ENCODE results near the gene TUBGCP3.

TUBGCP3 gene

DNA sequence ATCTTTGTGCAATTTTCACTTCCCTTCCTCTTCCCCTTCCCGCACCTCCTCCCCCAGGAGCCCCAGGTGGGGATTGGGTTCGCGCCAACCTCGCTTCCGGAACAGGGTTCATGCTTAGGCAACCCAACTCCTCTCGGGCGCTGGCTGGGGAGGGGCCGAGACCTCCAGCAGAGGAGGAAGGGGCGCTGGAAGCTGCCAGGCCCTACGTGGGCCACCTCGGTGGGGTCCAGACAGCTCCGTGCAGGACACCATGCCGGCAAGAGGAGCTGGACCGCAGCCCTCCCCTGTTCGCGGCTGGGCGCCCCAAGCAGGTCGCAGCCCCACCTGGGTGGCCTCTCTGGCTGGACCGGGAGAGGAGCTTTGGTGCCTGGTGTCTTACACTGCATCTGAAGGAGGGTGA, 120.7 kb downstream of the TUBGCP3 start:
- Histone ChIP-seq H3K27ac (ENCODE audit: low read length) (no peak overlapping the region), H3K4me3 (ENCODE audit: low read length) (no peak overlapping the region), H3K9me3 (ENCODE audit: control insufficient read depth, low read depth, low read length) (no peaks in the 10 kb centered on the region), H3K36me3 (ENCODE audit: control insufficient read depth, low read depth, low read length) (no peaks in the 10 kb centered on the region), H3K9ac (ENCODE audit: low read length) (no peak overlapping the region), H3K4me1 (ENCODE audit: control insufficient read depth, low read depth, low read length) (no peaks in the 10 kb centered on the region), H3K27me3 (ENCODE audit: control insufficient read depth, insufficient read depth, low read length) (no peaks in the 10 kb centered on the region)

DNA sequence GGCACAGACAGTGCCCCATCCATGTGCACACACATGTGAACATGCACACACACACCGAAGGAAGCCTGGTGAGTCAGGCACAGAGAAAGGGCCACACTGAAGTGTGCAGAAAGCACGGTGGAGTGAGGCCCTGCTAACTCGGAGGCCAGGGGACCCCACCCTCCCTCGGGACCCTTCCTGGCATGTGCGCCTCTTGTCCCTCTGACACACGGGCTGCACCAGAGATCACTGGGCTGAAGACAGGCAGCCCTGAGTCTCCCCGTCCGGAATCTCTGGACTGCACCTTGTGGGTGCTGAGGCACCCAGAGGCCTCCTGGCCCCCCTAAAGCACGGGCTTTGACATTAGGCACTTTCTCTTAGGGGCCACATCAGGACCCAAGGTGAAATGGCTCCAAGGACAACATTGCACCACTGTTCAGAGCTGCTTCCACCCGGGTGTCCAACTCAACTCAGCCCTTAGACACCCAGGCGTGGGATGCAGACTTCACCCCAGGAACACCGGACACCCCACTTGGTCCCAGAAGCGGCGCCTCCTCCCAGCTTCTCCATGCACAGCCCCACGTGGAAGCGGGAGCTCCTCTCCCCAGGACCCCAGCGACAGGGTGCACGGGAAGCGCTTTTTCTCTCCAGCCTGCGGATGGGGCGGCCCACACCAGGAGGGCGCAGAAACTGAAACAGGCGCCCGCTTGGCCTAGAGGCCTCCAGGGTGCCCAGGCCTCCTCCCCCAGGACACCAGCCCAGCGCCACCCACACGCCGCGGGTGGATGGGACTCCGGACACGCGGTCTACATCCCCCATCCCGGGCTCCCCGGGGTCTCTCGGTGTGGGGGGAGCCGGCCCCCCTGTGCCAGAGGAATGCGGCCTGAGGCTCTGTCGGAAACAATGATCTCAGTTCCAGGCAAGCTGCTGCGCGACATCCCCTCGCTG, 121.6 kb downstream of the TUBGCP3 start:
- Histone ChIP-seq H3K9me3 (ENCODE audit: control insufficient read depth, low read depth, low read length) (no peaks in the 10 kb centered on the region), H3K36me3 (ENCODE audit: control insufficient read depth, low read depth, low read length) (no peaks in the 10 kb centered on the region), H3K4me1 (ENCODE audit: control insufficient read depth, low read depth, low read length) (no peaks in the 10 kb centered on the region), H3K27me3 (ENCODE audit: control insufficient read depth, insufficient read depth, low read length) (no peaks in the 10 kb centered on the region), H3K9ac (ENCODE audit: low read length) (no peak overlapping the region), H3K4me3 (ENCODE audit: low read length) (no peak overlapping the region), H3K27ac (ENCODE audit: low read length) (no peak overlapping the region)

- no peak overlapping the region for H3K9ac ChIP-seq (ENCODE audit: low read length)
- no peaks in the 10 kb centered on the region for H3K36me3 ChIP-seq (ENCODE audit: control insufficient read depth, low read depth, low read length)
- H3K27me3 ChIP-seq (ENCODE audit: control insufficient read depth, insufficient read depth, low read length) = no peaks in the 10 kb centered on the region
- no peaks in the 10 kb centered on the region for H3K9me3 ChIP-seq (ENCODE audit: control insufficient read depth, low read depth, low read length)
- no peak overlapping the region for H3K27ac ChIP-seq (ENCODE audit: low read length)
- H3K4me3 ChIP-seq (ENCODE audit: low read length) = no peak overlapping the region
- no peaks in the 10 kb centered on the region for H3K4me1 ChIP-seq (ENCODE audit: control insufficient read depth, low read depth, low read length)
These were observed 122.5 kb downstream of the TUBGCP3 start for GRCh38 chr13:112465251-112466131.

DNA sequence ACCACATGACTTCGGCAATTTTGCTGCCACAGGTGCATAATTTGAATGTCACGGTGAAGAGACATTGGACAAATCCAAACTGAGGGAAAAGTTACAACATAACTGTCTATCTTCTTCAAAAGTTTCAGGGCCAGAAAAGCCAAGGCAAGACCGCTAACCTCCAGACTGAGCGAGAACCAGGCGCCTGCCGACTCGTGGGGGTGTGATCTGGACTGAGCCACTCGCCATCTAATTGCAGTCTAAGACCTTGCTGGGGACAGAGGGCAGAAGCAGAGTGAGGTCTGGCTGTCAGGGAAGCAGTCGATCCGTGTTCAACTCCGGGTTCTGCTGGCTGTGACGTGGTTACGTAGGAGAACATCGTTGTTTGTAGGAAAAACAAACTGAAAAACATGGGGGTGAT, 123.2 kb downstream of the TUBGCP3 start:
- Histone ChIP-seq H3K4me1 (ENCODE audit: control insufficient read depth, low read depth, low read length) (no peaks in the 10 kb centered on the region), H3K9me3 (ENCODE audit: control insufficient read depth, low read depth, low read length) (no peaks in the 10 kb centered on the region), H3K4me3 (ENCODE audit: low read length) (no peak overlapping the region), H3K9ac (ENCODE audit: low read length) (no peak overlapping the region), H3K36me3 (ENCODE audit: control insufficient read depth, low read depth, low read length) (no peaks in the 10 kb centered on the region), H3K27me3 (ENCODE audit: control insufficient read depth, insufficient read depth, low read length) (no peaks in the 10 kb centered on the region), H3K27ac (ENCODE audit: low read length) (no peak overlapping the region)

DNA sequence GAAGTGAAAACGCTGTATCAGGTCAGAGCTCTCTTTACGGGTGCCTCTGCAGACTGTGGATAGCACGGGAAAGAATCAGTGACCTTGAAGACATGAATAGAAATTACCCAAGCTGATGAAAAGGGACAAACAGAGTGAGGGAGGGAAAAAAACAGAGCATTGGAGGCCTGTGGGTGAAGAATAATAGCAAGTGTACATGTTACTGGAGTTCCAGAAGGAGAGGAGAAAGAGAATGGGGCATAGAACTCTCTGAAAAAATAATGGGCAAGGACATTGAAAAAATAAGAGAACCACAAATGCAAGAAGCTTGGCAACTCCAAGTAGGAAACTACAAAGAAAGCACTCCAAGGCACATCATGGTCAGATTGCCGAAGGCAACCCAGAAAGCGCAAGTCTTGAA, 125.5 kb downstream of the TUBGCP3 start:
- no peak overlapping the region for H3K27ac ChIP-seq (ENCODE audit: low read length)
- no peaks in the 10 kb centered on the region for H3K36me3 ChIP-seq (ENCODE audit: control insufficient read depth, low read depth, low read length)
- no peaks in the 10 kb centered on the region for H3K4me1 ChIP-seq (ENCODE audit: control insufficient read depth, low read depth, low read length)
- no peaks in the 10 kb centered on the region for H3K27me3 ChIP-seq (ENCODE audit: control insufficient read depth, insufficient read depth, low read length)
- H3K9me3 ChIP-seq (ENCODE audit: control insufficient read depth, low read depth, low read length) = no peaks in the 10 kb centered on the region
- H3K4me3 ChIP-seq (ENCODE audit: low read length) = no peak overlapping the region
- H3K9ac ChIP-seq (ENCODE audit: low read length) = no peak overlapping the region

DNA sequence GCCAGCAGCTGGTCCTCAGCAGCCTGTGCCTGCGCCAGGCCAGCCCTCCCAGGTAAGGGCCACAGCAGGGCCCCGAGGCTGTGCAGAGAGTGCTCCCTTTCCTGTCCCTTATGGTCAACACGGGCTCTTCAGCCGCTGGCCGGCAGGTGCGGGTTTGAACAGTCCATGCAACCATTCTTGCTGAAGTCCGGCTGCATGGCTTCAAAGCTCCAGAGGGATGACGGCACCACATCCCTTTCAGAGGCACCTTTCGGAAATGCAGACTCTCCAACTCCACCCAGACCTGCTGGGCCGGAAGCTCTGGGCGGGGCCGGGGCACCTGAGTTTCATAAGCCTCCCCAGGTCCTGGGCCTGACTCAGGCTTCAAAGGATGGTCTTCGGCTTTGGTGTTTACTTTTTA, 130.5 kb downstream of the TUBGCP3 start:
- Histone ChIP-seq H3K9me3 (ENCODE audit: control insufficient read depth, low read depth, low read length) (no peaks in the 10 kb centered on the region), H3K9ac (ENCODE audit: low read length) (no peak overlapping the region), H3K4me3 (ENCODE audit: low read length) (no peak overlapping the region), H3K27ac (ENCODE audit: low read length) (no peak overlapping the region), H3K4me1 (ENCODE audit: control insufficient read depth, low read depth, low read length) (no peaks in the 10 kb centered on the region), H3K36me3 (ENCODE audit: control insufficient read depth, low read depth, low read length) (no peaks in the 10 kb centered on the region), H3K27me3 (ENCODE audit: control insufficient read depth, insufficient read depth, low read length) (no peaks in the 10 kb centered on the region)

DNA sequence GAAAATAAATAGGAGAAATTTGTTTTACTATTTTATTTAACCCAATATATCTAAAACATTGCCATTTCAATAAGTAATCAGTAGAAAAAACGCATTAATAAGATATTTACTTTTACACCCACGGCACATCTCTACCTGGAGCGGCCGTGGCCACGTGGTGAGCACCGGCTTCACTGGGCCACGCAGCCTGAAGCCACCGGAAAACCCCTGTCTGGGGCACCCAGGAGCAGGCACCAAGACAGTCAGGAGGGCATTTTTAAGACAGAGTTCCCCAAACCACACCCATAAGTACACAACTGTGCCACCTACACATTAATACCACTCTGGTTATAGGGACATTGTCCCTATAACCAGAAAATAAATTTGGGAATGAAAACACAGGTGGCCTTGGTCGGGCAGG, 130.9 kb downstream of the TUBGCP3 start:
- Histone ChIP-seq H3K27ac (ENCODE audit: low read length) (no peak overlapping the region), H3K9ac (ENCODE audit: low read length) (no peak overlapping the region), H3K4me3 (ENCODE audit: low read length) (no peak overlapping the region), H3K4me1 (ENCODE audit: control insufficient read depth, low read depth, low read length) (no peaks in the 10 kb centered on the region), H3K9me3 (ENCODE audit: control insufficient read depth, low read depth, low read length) (no peaks in the 10 kb centered on the region), H3K27me3 (ENCODE audit: control insufficient read depth, insufficient read depth, low read length) (no peaks in the 10 kb centered on the region), H3K36me3 (ENCODE audit: control insufficient read depth, low read depth, low read length) (no peaks in the 10 kb centered on the region)

- no peaks in the 10 kb centered on the region for H3K4me1 ChIP-seq (ENCODE audit: control insufficient read depth, low read depth, low read length)
- no peak overlapping the region for H3K27ac ChIP-seq (ENCODE audit: low read length)
- H3K9me3 ChIP-seq (ENCODE audit: control insufficient read depth, low read depth, low read length) = no peaks in the 10 kb centered on the region
- no peak overlapping the region for H3K9ac ChIP-seq (ENCODE audit: low read length)
- no peaks in the 10 kb centered on the region for H3K36me3 ChIP-seq (ENCODE audit: control insufficient read depth, low read depth, low read length)
- no peak overlapping the region for H3K4me3 ChIP-seq (ENCODE audit: low read length)
- no peaks in the 10 kb centered on the region for H3K27me3 ChIP-seq (ENCODE audit: control insufficient read depth, insufficient read depth, low read length)
These were observed 131.6 kb downstream of the TUBGCP3 start for GRCh38 chr13:112456138-112457056.

DNA sequence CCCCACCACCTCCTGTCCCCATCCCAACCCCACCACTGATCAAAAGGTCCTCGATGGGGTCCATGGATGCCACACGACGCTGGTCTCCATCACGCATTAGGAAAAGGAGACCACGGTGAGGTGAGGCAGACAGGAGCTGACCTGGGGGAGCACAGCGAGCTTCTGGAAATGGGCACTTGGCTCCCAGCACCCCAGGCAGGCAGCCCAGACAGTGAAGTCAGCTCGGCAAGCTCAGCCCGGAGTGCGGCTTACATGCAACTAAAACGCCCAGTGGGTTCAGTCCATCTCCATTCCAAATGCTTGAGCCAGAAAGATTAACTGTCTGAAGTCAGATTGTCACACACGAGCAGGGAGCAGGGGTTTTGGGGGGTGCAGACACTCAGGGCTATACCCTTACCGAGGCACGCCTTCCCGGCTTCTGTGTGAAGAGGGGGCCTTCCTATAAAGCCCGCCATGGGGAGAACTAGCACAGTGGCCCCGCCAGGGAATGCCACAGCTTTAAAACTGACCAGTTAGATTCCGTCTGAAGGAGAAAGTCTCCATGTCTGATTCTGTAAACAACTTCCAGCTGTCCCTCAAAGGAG, 132.4 kb downstream of the TUBGCP3 start:
- H3K27me3 ChIP-seq (ENCODE audit: control insufficient read depth, insufficient read depth, low read length) = no peaks in the 10 kb centered on the region
- no peak overlapping the region for H3K27ac ChIP-seq (ENCODE audit: low read length)
- H3K9me3 ChIP-seq (ENCODE audit: control insufficient read depth, low read depth, low read length) = no peaks in the 10 kb centered on the region
- no peaks in the 10 kb centered on the region for H3K36me3 ChIP-seq (ENCODE audit: control insufficient read depth, low read depth, low read length)
- no peaks in the 10 kb centered on the region for H3K4me1 ChIP-seq (ENCODE audit: control insufficient read depth, low read depth, low read length)
- no peak overlapping the region for H3K4me3 ChIP-seq (ENCODE audit: low read length)
- H3K9ac ChIP-seq (ENCODE audit: low read length) = no peak overlapping the region

DNA sequence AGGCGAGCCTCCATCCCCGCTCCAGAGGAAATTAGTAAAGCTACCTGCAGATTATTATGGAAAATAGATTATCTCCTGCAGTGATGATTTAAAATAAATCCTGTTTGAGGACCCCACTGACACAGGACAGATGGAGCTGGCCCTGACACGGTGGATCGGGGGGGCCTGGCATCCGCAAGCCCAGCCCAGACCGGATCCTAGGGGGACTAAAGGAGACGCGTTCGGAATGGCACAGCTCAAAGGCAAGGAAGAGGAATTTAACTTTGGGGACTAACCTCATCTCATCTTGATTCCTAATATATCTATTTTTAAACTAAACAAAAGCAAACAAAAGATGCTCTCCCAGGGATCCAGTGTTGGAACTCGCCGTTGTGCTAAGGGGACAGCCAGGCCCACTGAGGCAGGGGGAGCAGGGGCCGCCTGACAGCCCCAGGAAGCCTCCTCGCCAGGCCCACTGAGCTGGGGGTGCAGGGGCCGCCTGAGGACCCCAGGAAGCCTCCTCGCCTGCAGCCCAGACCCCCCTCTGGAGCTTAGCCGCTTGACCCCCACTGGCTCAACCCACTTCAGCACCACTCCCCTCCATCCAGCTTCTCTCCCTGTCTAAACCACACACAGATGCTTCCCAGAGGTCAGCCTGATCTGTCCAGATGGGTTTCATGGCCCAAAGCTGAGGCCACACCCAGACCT, 133.2 kb downstream of the TUBGCP3 start:
- no peak overlapping the region for H3K9ac ChIP-seq (ENCODE audit: low read length)
- no peaks in the 10 kb centered on the region for H3K27me3 ChIP-seq (ENCODE audit: control insufficient read depth, insufficient read depth, low read length)
- no peaks in the 10 kb centered on the region for H3K4me1 ChIP-seq (ENCODE audit: control insufficient read depth, low read depth, low read length)

More for the DNA sequence above, 133.2 kb downstream of the TUBGCP3 start:
- no peaks in the 10 kb centered on the region for H3K9me3 ChIP-seq (ENCODE audit: control insufficient read depth, low read depth, low read length)
- no peak overlapping the region for H3K4me3 ChIP-seq (ENCODE audit: low read length)
- no peak overlapping the region for H3K27ac ChIP-seq (ENCODE audit: low read length)
- no peaks in the 10 kb centered on the region for H3K36me3 ChIP-seq (ENCODE audit: control insufficient read depth, low read depth, low read length)
